HCT116 (cell line): Measurements from ENCODE around the gene BBS9. TPM values are rescaled to one million over a fixed set of nuclear protein-coding genes. Genes with fewer than 3 reads are reported as not detected.

ENCODE experiments used
- ATAC-seq: fragments of 200-7000 bp; cut with Tn5 transposase; 2 replicates; pipeline ENCODE4 v1.9.1; 2020; ENCODE audit warnings: mild to moderate bottlenecking, moderate library complexity
- BruUV-seq: library from RNA; stranded (reverse); fragments of 400-500 nt; replicated peaks from 2 replicates; lab custom pipeline; 2021; lab: Mats Ljungman, UMichigan
- CTCF ChIA-PET: fragments of 300-600 bp; sonication (Branson Sonifier 250); formaldehyde crosslinking; loops from one replicate; lab custom pipeline; 2021; ENCODE audit warnings: antibody characterized with exemption; lab: Charles Lee
- POLR2A ChIA-PET: fragments of 300-600, 350-600 bp; sonication (Branson Sonifier 250); formaldehyde crosslinking; loops from one replicate; lab custom pipeline; 2021; ENCODE audit warnings: antibody characterized with exemption; lab: Charles Lee
- RAD21 ChIA-PET, 2 experiments: fragments of 300-600 bp; sonication (Branson Sonifier 250); formaldehyde crosslinking; loops; one replicate each; lab custom pipeline; 2023; ENCODE audit warnings: low total read pairs in 2 of 2; ENCODE audit not compliant: uncharacterized antibody in 2 of 2, unreplicated experiment in 2 of 2, low non-redundant PET in 1 of 2; lab: Charles Lee
- DNase-seq: peaks from one replicate; pipeline ENCODE4 v3.0.0-alpha.2; 2010; ENCODE audit warnings: low read depth, low spot score
- H2AFZ ChIP-seq: fragments of 200-600 bp; shearing (Covaris generic), sonication (generic); 2 replicates; pipeline ENCODE4 v1.6.1; 2017; ENCODE audit warnings: low read depth, mixed run types, mixed read lengths, antibody characterized with exemption, low read length; ENCODE audit not compliant: poor library complexity, severe bottlenecking
- H3K27ac ChIP-seq: 2 replicates; pipeline ENCODE4 v1.5.1; 2012; ENCODE audit warnings: low read depth, low read length
- H3K27me3 ChIP-seq: fragments of 200-600 bp; sonication (generic); 2 replicates; pipeline ENCODE4 v1.6.1; 2016; ENCODE audit warnings: mixed run types, low read length, mixed read lengths; ENCODE audit not compliant: insufficient read depth
- H3K36me3 ChIP-seq, 2 experiments: fragments of 200-500 bp in 1 of 2; fragments of 200-600 bp in 1 of 2; sonication (Bioruptor generic) in 1 of 2; sonication (generic) in 1 of 2; 2 replicates each; pipeline versions ENCODE4 v1.5.1 to v1.6.1; 2014 to 2016; ENCODE audit warnings: low read length in 2 of 2, inconsistent platforms in 1 of 2, mixed read lengths in 1 of 2, mixed run types in 1 of 2; ENCODE audit not compliant: insufficient read depth in 2 of 2, control insufficient read depth in 1 of 2
- H3K4me1 ChIP-seq, 2 experiments: fragments of 200-600 bp in 1 of 2; sonication (generic) in 1 of 2; 2 replicates each; pipeline versions ENCODE4 v1.5.1 to v1.6.1; 2012 to 2017; ENCODE audit warnings: low read length in 2 of 2, inconsistent platforms in 1 of 2, mild to moderate bottlenecking in 1 of 2, mixed read lengths in 1 of 2, mixed run types in 1 of 2, moderate library complexity in 1 of 2; ENCODE audit not compliant: insufficient read depth in 2 of 2, control insufficient read depth in 1 of 2
- H3K4me2 ChIP-seq: fragments of 200-600 bp; sonication (generic); 2 replicates; pipeline ENCODE4 v1.6.1; 2017; ENCODE audit warnings: mixed run types, low read length, mixed read lengths
- H3K4me3 ChIP-seq, 2 experiments: fragments of 200-600 bp in 1 of 2; sonication (generic) in 1 of 2; replicated peaks in 1 of 2; 2 replicates each; pipeline ENCODE4 v1.5.1; 2011 to 2016; ENCODE audit warnings: low read length in 2 of 2, control low read depth in 1 of 2, low read depth in 1 of 2, mild to moderate bottlenecking in 1 of 2, mixed read lengths in 1 of 2, mixed run types in 1 of 2
- H3K79me2 ChIP-seq: fragments of 200-600 bp; sonication (generic); 2 replicates; pipeline ENCODE4 v1.6.1; 2017; ENCODE audit warnings: mild to moderate bottlenecking, mixed run types, low read length, moderate library complexity, mixed read lengths; ENCODE audit not compliant: insufficient read depth
- H3K9ac ChIP-seq: fragments of 200-600 bp; sonication (generic); 2 replicates; pipeline ENCODE4 v1.6.1; 2016; ENCODE audit warnings: low read length, mixed read lengths
- H3K9me2 ChIP-seq: fragments of 200-600 bp; sonication (generic), shearing (Covaris generic); 2 replicates; pipeline ENCODE4 v1.6.1; 2017; ENCODE audit warnings: mixed run types, mild to moderate bottlenecking, moderate library complexity; ENCODE audit not compliant: insufficient read depth
- H3K9me3 ChIP-seq, 2 experiments: fragments of 200-500 bp in 1 of 2; fragments of 200-600 bp in 1 of 2; sonication (Bioruptor generic) in 1 of 2; sonication (generic) in 1 of 2; 2 replicates each; pipeline ENCODE4 v1.6.1; 2014 to 2017; ENCODE audit warnings: low read length in 2 of 2, mixed read lengths in 2 of 2, inconsistent platforms in 1 of 2, low read depth in 1 of 2, mild to moderate bottlenecking in 1 of 2, mixed run types in 1 of 2, moderate library complexity in 1 of 2; ENCODE audit not compliant: control insufficient read depth in 1 of 2, insufficient read depth in 1 of 2
- H4K20me1 ChIP-seq: fragments of 200-600 bp; sonication (generic), shearing (Covaris generic); 2 replicates; pipeline ENCODE4 v1.6.1; 2017; ENCODE audit warnings: mixed run types, mild to moderate bottlenecking, moderate library complexity; ENCODE audit not compliant: insufficient read depth
- ATF3 ChIP-seq: IDR thresholded peaks from 2 replicates; pipeline ENCODE4 v1.6.1; 2012
- CBX3 ChIP-seq: IDR thresholded peaks from 2 replicates; pipeline ENCODE4 v1.6.1; 2012; ENCODE audit warnings: low read depth
- CEBPB ChIP-seq: IDR thresholded peaks from 2 replicates; pipeline ENCODE4 v1.6.1; 2012; ENCODE audit warnings: low read depth
- EZH2 ChIP-seq: fragments of 200-600 bp; sonication (generic); IDR thresholded peaks from 2 replicates; pipeline ENCODE4 v1.6.1; 2017; ENCODE audit warnings: antibody characterized with exemption, mixed run types
- EZH2phosphoT487 ChIP-seq: fragments of 200-600 bp; IDR thresholded peaks from 2 replicates; pipeline ENCODE4 v1.6.1; 2018; ENCODE audit warnings: antibody characterized with exemption, borderline replicate concordance
- FOSL1 ChIP-seq: IDR thresholded peaks from 2 replicates; pipeline ENCODE4 v1.6.1; 2012; ENCODE audit warnings: low read depth
- JUND ChIP-seq: IDR thresholded peaks from 2 replicates; pipeline ENCODE4 v1.6.1; 2012
- MAX ChIP-seq: IDR thresholded peaks from 2 replicates; pipeline ENCODE4 v1.6.1; 2012
- POLR2AphosphoS5 ChIP-seq: IDR thresholded peaks from 2 replicates; pipeline ENCODE4 v1.6.1; 2011; ENCODE audit warnings: mild to moderate bottlenecking, low read depth, low read length, moderate library complexity
- REST ChIP-seq: IDR thresholded peaks from 2 replicates; pipeline ENCODE4 v1.6.1; 2012; ENCODE audit warnings: low read depth
- SIN3A ChIP-seq: IDR thresholded peaks from 2 replicates; pipeline ENCODE4 v1.6.1; 2012; ENCODE audit warnings: low read depth
- SRF ChIP-seq: IDR thresholded peaks from 2 replicates; pipeline ENCODE4 v1.6.1; 2012; ENCODE audit warnings: low read depth
- TCF7L2 ChIP-seq: IDR thresholded peaks from 2 replicates; pipeline ENCODE4 v1.7.0; 2011; ENCODE audit warnings: borderline replicate concordance, inconsistent platforms; ENCODE audit not compliant: insufficient read depth, insufficient read length; ENCODE audit errors: extremely low read depth
- YY1 ChIP-seq: IDR thresholded peaks from 2 replicates; pipeline ENCODE4 v1.6.1; 2011; ENCODE audit warnings: low read length, low read depth, moderate library complexity, mild to moderate bottlenecking; ENCODE audit not compliant: insufficient replicate concordance; ENCODE audit errors: extremely low read depth
- ZBTB33 ChIP-seq: IDR thresholded peaks from 2 replicates; pipeline ENCODE4 v1.6.1; 2011; ENCODE audit warnings: mild to moderate bottlenecking, low read length, moderate library complexity; ENCODE audit not compliant: insufficient replicate concordance; ENCODE audit errors: extremely low read depth
- ZFX ChIP-seq: fragments of 450-650 bp; IDR thresholded peaks from 2 replicates; pipeline ENCODE4 v1.6.1; 2017
- ZNF274 ChIP-seq: fragments of 200-500 bp; sonication (Bioruptor generic); IDR thresholded peaks from 2 replicates; pipeline ENCODE4 v1.6.1; 2014; ENCODE audit warnings: mild to moderate bottlenecking, low read depth, low read length, inconsistent platforms
- intact Hi-C: fragments of 100-400 bp; cut with micrococcal nuclease; formaldehyde crosslinking; loops from 2 replicates; pipeline ENCODE4 v1.10.0; 2022
- total RNA-seq: library from RNA; stranded (reverse); gene quantifications from one replicate; pipeline ENCODE4 v1.2.1, GENCODE V29; 2021; ENCODE audit not compliant: unreplicated experiment

BBS9 gene
- total RNA-seq, 1 experiment from 2014 or later: 7.1 TPM

GRCh38 chr7:33220231-33220630 lies 90.9 kb downstream of the BBS9 start:
- Histone ChIP-seq H3K27ac (no peak overlapping the region), H3K9me3 (no peaks in the 10 kb centered on the region), H3K9ac (no peak overlapping the region), H3K4me3 (no peak overlapping the region), H3K36me3 (no peaks in the 10 kb centered on the region), H3K4me1 (no peaks in the 10 kb centered on the region), H4K20me1 (no peaks in the 10 kb centered on the region), H2AFZ (no peak overlapping the region), H3K9me2 (no peaks in the 10 kb centered on the region), H3K79me2 (no peaks in the 10 kb centered on the region), H3K4me2 (no peak overlapping the region), H3K27me3 (no peaks in the 10 kb centered on the region)
- intact Hi-C loops: no loop called here
- ChIA-PET POLR2A (no interaction called here), CTCF (no interaction called here), RAD21 (no interaction called here)
- BruUV-seq: no TSS peak
- ATAC-seq: no peak
- no peak for TF ChIP-seq CBX3
- no peak for TF ChIP-seq SRF
- DNase-seq: no peak

- Histone ChIP-seq H3K4me1 (no peaks in the 10 kb centered on the region), H4K20me1 (no peaks in the 10 kb centered on the region), H3K27ac (no peak overlapping the region), H3K4me2 (no peak overlapping the region), H2AFZ (no peak overlapping the region), H3K79me2 (no peaks in the 10 kb centered on the region), H3K9me2 (no peaks in the 10 kb centered on the region), H3K27me3 (no peaks in the 10 kb centered on the region), H3K9ac (no peak overlapping the region), H3K36me3 (no peaks in the 10 kb centered on the region), H3K9me3 (no peaks in the 10 kb centered on the region), H3K4me3 (no peak overlapping the region)
- BruUV-seq: no TSS peak
- ATAC-seq: no peak
- no peak for DNase-seq
- RAD21 ChIA-PET: no interaction called here
- intact Hi-C loops: no loop called here
- POLR2A ChIA-PET: no interaction called here
- CTCF ChIA-PET: no interaction called here
- no peak for TF ChIP-seq FOSL1
- no peak for TF ChIP-seq TCF7L2
- TF ChIP-seq JUND: no peak
- TF ChIP-seq SIN3A: no peak
- TF ChIP-seq ATF3: no peak
- TF ChIP-seq YY1: no peak
- no peak for TF ChIP-seq MAX
- TF ChIP-seq ZFX: no peak
- TF ChIP-seq CEBPB: no peak
- no peak for TF ChIP-seq POLR2AphosphoS5
- TF ChIP-seq EZH2phosphoT487: no peak
- no peak for TF ChIP-seq ZNF274
- no peak for TF ChIP-seq SRF
- no peak for TF ChIP-seq ZBTB33
- TF ChIP-seq EZH2: no peak
- TF ChIP-seq REST: no peak
These were observed 92.0 kb downstream of the BBS9 start for GRCh38 chr7:33221390-33221789.
